ENCODE results near the gene PITRM1.

PITRM1 gene

DNA sequence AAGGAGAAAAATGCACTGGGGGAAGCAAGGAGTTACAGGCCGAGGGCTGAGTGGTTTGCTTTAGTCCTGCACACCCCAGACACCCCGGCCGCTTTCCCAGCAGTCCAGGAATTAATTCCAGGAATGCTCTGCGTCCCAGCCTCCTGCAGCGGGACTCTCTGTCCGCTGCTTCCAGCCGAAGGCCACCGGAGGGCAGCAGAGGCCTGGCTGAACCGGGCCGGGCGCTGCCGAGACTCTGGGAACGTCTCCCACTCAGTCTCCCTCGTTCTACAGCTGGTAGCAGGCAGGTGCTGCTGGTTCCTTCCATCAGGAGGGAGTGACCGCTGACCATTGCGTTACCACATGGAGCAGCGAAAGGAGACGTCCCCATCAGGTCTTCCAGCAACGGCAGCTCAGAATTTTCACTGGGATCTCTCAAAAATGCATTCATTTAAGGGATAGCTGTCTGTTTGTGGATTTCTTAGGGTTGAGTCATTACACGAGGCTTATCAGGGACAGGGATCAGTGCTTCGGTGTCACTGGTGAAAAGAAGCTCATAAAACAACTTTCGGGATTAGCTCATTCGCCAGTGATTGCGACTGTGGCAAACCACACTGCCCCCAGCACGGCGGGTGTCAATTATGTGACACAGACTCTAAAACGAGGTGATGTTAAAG, 24.9 kb upstream of the PITRM1 start:
- TF ChIP-seq, protein P1, sequence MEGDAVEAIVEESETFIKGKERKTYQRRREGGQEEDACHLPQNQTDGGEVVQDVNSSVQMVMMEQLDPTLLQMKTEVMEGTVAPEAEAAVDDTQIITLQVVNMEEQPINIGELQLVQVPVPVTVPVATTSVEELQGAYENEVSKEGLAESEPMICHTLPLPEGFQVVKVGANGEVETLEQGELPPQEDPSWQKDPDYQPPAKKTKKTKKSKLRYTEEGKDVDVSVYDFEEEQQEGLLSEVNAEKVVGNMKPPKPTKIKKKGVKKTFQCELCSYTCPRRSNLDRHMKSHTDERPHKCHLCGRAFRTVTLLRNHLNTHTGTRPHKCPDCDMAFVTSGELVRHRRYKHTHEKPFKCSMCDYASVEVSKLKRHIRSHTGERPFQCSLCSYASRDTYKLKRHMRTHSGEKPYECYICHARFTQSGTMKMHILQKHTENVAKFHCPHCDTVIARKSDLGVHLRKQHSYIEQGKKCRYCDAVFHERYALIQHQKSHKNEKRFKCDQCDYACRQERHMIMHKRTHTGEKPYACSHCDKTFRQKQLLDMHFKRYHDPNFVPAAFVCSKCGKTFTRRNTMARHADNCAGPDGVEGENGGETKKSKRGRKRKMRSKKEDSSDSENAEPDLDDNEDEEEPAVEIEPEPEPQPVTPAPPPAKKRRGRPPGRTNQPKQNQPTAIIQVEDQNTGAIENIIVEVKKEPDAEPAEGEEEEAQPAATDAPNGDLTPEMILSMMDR (IDR thresholded peaks at IDR 0.05; ENCODE audit: low read depth, low read length, missing control alignments), result peak; percentile 85
- peak; percentile 69 for DNase-seq (ENCODE audit: low read depth)
- in situ Hi-C loops (cut with HindIII; ENCODE audit: low sequenced_read_pairs), result no loop called here
- peak overlapping the region; percentile 22 for H3K4me3 ChIP-seq (ENCODE audit: low read depth, low read length)

DNA sequence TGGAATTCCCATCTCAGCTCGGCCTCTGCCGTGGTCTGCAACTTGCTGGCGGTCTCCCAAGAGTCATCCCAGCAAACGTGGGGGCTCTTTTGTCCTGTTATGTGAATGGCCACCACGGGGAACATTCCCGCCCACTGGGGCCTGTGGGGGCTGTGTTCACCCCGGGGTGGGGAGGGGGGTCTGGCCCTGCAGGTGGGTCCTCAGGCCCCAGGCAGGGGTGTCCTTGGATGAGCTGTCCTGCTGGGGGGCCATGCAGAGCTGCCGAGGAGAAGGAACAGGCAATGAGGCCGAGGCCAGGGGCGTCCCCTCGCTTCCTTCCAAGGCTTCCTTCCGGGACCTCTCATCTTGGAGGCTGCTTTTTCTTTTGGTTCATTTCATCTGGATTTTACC, 24.4 kb upstream of the PITRM1 start:
- in situ Hi-C loops (cut with HindIII; ENCODE audit: low sequenced_read_pairs), result no loop called here
- no peak overlapping the region for H3K4me3 ChIP-seq (ENCODE audit: low read depth, low read length)
- no peak for DNase-seq (ENCODE audit: low read depth)
- TF ChIP-seq, protein P1 (IDR thresholded peaks at IDR 0.05; ENCODE audit: low read depth, low read length, missing control alignments), result no peak

DNA sequence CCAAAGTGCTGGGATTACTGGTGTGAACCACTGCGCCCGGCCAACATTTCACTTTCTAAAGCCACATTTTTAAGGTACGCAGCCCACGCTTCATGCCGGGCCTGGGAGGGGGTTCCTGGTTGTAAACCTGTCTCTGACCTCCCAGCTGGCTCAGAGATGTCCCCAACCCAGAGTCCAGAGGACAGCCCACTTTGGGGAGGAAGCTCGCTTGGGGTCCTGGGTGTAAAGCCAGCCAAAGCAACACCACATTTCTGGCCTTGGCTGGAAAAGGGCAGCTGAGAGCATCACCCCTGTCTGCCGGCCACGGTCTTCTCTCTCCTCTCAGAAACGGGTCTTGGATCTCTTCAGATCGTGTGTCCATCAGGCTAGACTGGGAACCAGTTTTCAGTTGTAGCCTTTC, 23.9 kb upstream of the PITRM1 start:
- no peak for DNase-seq (ENCODE audit: low read depth)
- in situ Hi-C loops (cut with HindIII; ENCODE audit: low sequenced_read_pairs), result no loop called here
- H3K4me3 ChIP-seq (ENCODE audit: low read depth, low read length), result no peak overlapping the region
- TF ChIP-seq, protein P1 (IDR thresholded peaks at IDR 0.05; ENCODE audit: low read depth, low read length, missing control alignments), result no peak

DNA sequence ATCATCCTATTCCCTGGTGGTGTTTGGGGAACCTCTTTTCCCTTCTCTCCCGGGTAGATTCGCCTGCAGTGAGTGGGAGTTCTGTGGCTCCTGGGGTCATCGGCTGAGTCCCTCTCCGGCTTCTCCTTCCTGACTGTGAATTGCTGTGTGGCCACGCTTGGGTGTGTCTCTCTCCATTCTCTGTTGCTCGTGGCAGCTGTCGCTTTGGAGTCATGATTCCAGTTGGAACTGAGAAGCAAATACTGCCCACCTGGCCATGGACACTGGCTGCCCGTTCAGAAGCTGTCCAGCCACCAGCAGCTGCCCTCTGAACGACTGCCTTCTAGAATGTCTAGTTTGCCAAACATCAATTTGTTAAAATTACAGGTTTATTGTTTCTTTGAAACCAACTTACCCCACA, 23.1 kb upstream of the PITRM1 start:
- in situ Hi-C loops (cut with HindIII; ENCODE audit: low sequenced_read_pairs), result no loop called here
- no peak for DNase-seq (ENCODE audit: low read depth)
- no peak overlapping the region for H3K4me3 ChIP-seq (ENCODE audit: low read depth, low read length)
- TF ChIP-seq, protein P1 (IDR thresholded peaks at IDR 0.05; ENCODE audit: low read depth, low read length, missing control alignments), result no peak

DNA sequence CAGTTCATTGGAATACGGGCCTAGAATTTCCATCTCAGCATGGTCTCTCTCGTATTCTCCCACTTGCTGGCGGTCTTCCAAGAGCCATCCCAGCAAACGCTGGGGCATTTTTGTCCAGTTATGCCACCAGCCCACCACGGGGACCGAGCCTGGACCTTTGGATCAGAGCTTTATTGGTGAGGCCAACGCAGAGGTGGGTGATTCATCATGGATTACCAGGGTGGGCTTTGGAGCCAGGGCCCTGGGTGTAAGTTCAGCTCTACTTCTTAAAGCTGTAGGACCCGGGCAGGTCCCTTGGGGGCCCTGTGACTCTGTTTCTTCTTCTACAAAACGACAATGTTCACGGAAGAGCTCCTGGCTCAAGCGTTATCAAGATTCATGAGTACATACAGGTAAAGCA, 22.7 kb upstream of the PITRM1 start:
- TF ChIP-seq, protein P1 (IDR thresholded peaks at IDR 0.05; ENCODE audit: low read depth, low read length, missing control alignments), result no peak
- no peak overlapping the region for H3K4me3 ChIP-seq (ENCODE audit: low read depth, low read length)
- DNase-seq (ENCODE audit: low read depth), result no peak
- in situ Hi-C loops (cut with HindIII; ENCODE audit: low sequenced_read_pairs), result no loop called here

DNA sequence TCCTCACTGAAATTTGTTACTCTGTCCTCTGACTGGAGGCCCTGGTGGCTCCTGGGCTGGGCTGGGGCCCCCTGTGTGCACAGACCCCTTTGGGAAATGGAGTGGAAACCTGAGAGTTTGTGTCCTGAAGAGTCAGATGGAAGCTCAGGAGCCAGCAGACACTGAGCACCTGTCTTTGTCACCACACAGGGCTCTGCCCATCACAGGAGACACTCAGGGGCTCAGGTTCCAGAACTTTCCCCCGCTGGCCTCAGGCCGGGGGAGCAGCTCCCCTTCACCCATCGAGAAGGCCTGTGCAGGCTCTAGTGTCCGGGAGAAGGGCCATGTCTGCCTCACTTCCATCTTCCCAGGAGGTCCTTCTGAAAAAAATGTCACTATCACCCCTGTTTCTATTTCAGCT, 22.3 kb upstream of the PITRM1 start:
- TF ChIP-seq, protein P1 (IDR thresholded peaks at IDR 0.05; ENCODE audit: low read depth, low read length, missing control alignments), result no peak
- no peak overlapping the region for H3K4me3 ChIP-seq (ENCODE audit: low read depth, low read length)
- in situ Hi-C loops (cut with HindIII; ENCODE audit: low sequenced_read_pairs), result no loop called here
- DNase-seq (ENCODE audit: low read depth), result no peak

Data from astrocyte of the cerebellum (primary cell).